CD14-positive monocyte (primary cell): ENCODE results near the gene ADRM1. TPM values are rescaled to one million over a fixed set of nuclear protein-coding genes. Genes with fewer than 3 reads are reported as not detected.

ENCODE experiments used
- DNase-seq, 3 donors: peaks; one replicate each; pipeline ENCODE4 v3.0.0-alpha.2; 2011 to 2022
- H2AFZ ChIP-seq: 2 replicates; pipeline ENCODE4 v1.6.0; 2012; ENCODE audit warnings: mild to moderate bottlenecking, low read depth, low read length, inconsistent platforms; ENCODE audit not compliant: insufficient read depth, poor library complexity, severe bottlenecking
- H3K27ac ChIP-seq, 2 donors: 1 replicate in 1 of 2; 2 replicates in 1 of 2; pipeline ENCODE4 v1.5.1; 2012 to 2013; ENCODE audit warnings: low read length in 2 of 2, control low read depth in 1 of 2, inconsistent platforms in 1 of 2, low read depth in 1 of 2, mild to moderate bottlenecking in 1 of 2
- H3K27me3 ChIP-seq, 2 donors: one replicate each; pipeline versions ENCODE4 v1.6.0 to v1.6.1; 2011 to 2013; ENCODE audit warnings: low read length in 2 of 2; ENCODE audit not compliant: control insufficient read depth in 2 of 2, insufficient read depth in 2 of 2
- H3K36me3 ChIP-seq, 2 donors: replicated peaks in 1 of 2; 1 replicate in 1 of 2; 2 replicates in 1 of 2; pipeline versions ENCODE4 v1.5.1 to v1.6.1; 2012 to 2013; ENCODE audit warnings: low read length in 2 of 2, control low read depth in 1 of 2, inconsistent platforms in 1 of 2, mild to moderate bottlenecking in 1 of 2; ENCODE audit not compliant: insufficient read depth in 2 of 2, control insufficient read depth in 1 of 2
- H3K4me1 ChIP-seq, 2 donors: 1 replicate in 1 of 2; 2 replicates in 1 of 2; pipeline versions ENCODE4 v1.5.1 to v1.6.1; 2012 to 2013; ENCODE audit warnings: low read length in 2 of 2, control low read depth in 1 of 2, inconsistent platforms in 1 of 2, mild to moderate bottlenecking in 1 of 2, moderate library complexity in 1 of 2; ENCODE audit not compliant: insufficient read depth in 2 of 2, control insufficient read depth in 1 of 2
- H3K4me2 ChIP-seq: replicated peaks from 2 replicates; pipeline ENCODE3; 2012; ENCODE audit warnings: low read length, moderate library complexity, mild to moderate bottlenecking; ENCODE audit not compliant: poor library complexity, severe bottlenecking; ENCODE audit errors: extremely low read depth
- H3K4me3 ChIP-seq, 3 experiments: fragments of 200-600 bp in 1 of 3; sonication (generic) in 1 of 3; replicated peaks in 1 of 3; 1 replicate in 2 of 3; 2 replicates in 1 of 3; pipeline ENCODE4 v1.5.1; 2011 to 2013; ENCODE audit warnings: low read length in 3 of 3, mild to moderate bottlenecking in 3 of 3, control low read depth in 2 of 3, low read depth in 2 of 3, inconsistent platforms in 1 of 3, moderate library complexity in 1 of 3
- H3K79me2 ChIP-seq: 2 replicates; pipeline ENCODE4 v1.6.0; 2012; ENCODE audit warnings: mild to moderate bottlenecking, control low read depth, inconsistent platforms, low read length, moderate library complexity; ENCODE audit not compliant: insufficient read depth
- H3K9ac ChIP-seq: 2 replicates; pipeline ENCODE4 v1.6.0; 2017; ENCODE audit warnings: low read length, mild to moderate bottlenecking; ENCODE audit not compliant: insufficient read depth, poor library complexity, severe bottlenecking
- H3K9me3 ChIP-seq, 2 donors: replicated peaks in 1 of 2; 1 replicate in 1 of 2; 2 replicates in 1 of 2; pipeline versions ENCODE4 v1.5.1 to v1.6.1; 2012 to 2013; ENCODE audit warnings: low read length in 2 of 2, control low read depth in 1 of 2; ENCODE audit not compliant: control insufficient read depth in 1 of 2, insufficient read depth in 1 of 2
- H4K20me1 ChIP-seq: 2 replicates; pipeline ENCODE4 v1.6.0; 2012; ENCODE audit warnings: mild to moderate bottlenecking, low read length, control low read depth, moderate library complexity; ENCODE audit not compliant: insufficient read depth
- H3K27ac Mint-ChIP-seq, 7 donors: one replicate each; pipeline ENCODE4 v1.8.0; 2020; ENCODE audit warnings: mild to moderate bottlenecking in 7 of 7, mixed read lengths in 7 of 7, moderate library complexity in 6 of 7, inconsistent platforms in 2 of 7
- H3K27me3 Mint-ChIP-seq, 3 donors: one replicate each; pipeline ENCODE4 v1.8.0; 2021 to 2022; ENCODE audit warnings: low read depth in 3 of 3, mild to moderate bottlenecking in 3 of 3, mixed read lengths in 3 of 3, moderate library complexity in 3 of 3, inconsistent platforms in 1 of 3
- H3K36me3 Mint-ChIP-seq, 2 donors: one replicate each; pipeline ENCODE4 v1.8.0; 2020; ENCODE audit warnings: mixed read lengths in 2 of 2, inconsistent platforms in 1 of 2, mild to moderate bottlenecking in 1 of 2
- H3K4me1 Mint-ChIP-seq: one replicate; pipeline ENCODE4 v1.8.0; 2020; ENCODE audit warnings: mild to moderate bottlenecking, mixed read lengths
- H3K4me3 Mint-ChIP-seq, 2 donors: one replicate each; pipeline ENCODE4 v1.8.0; 2020; ENCODE audit warnings: mild to moderate bottlenecking in 2 of 2, mixed read lengths in 2 of 2, moderate library complexity in 1 of 2
- H3K9me3 Mint-ChIP-seq, 7 donors: one replicate each; pipeline ENCODE4 v1.8.0; 2020 to 2022; ENCODE audit warnings: mixed read lengths in 7 of 7, mild to moderate bottlenecking in 6 of 7, moderate library complexity in 6 of 7, inconsistent platforms in 2 of 7
- CTCF ChIP-seq: fragments of 200-600 bp; IDR thresholded peaks from one replicate; pipeline ENCODE4 v1.8.0; 2022; ENCODE audit warnings: antibody characterized with exemption, mild to moderate bottlenecking
- WGBS: methylation state at CpG from one replicate; pipeline ENCODE4 v1.1.5; 2013; ENCODE audit warnings: missing lambda C conversion rate; ENCODE audit not compliant: insufficient coverage; 5-methylcytosine and 5-hydroxymethylcytosine counted together
- intact Hi-C, 2 donors: fragments of 100-400 bp; cut with micrococcal nuclease; formaldehyde crosslinking; loops; one replicate each; pipeline versions ENCODE4 v1.15.0 to v1.15.1; 2023
- polyA plus RNA-seq, 3 donors: library from polyadenylated mRNA; depleted of rRNA in 1 of 3; unstranded in 2 of 3; stranded (reverse) in 1 of 3; fragments of 300-500 nt in 2 of 3; fragments of >200 nt in 1 of 3; fragmentation: Illumina TruSeq in 2 of 3; gene quantifications; 1 replicate in 2 of 3; 2 replicates in 1 of 3; pipeline ENCODE4 v1.2.3, GENCODE V29; 2012 to 2021

ADRM1 gene
- polyA plus RNA-seq, 3 donors, result 63.3 to 81.5 (median 72.5) TPM

DNA sequence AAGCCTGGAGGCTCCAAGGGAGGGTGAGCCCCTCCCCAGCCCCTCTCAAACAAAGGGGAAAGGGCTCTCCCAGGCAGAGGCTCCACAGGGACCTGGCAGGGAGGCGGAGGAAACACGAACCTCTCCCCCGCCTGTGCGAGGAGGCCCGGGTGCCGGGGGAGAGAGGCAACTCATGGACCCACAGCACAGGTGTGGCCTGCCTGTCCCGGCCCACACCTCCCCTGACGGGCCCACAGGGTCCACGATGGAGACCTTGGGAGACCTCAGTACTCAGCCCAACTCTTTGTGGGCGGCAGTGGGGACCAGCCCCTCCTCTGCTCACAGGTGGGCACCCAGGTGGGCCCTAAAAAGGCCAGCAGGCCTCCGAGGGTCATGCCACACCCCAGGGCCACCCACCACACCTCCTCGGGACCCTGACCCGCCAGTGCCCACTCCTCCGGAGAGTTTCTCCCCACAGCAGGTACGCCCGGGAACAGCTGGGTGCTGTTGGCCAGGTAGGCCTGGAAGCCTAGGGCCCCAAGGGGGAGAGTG, 52.1 kb downstream of the ADRM1 start:
- no peaks in the 10 kb centered on the region for H3K79me2 ChIP-seq
- no peak overlapping the region for H3K4me2 ChIP-seq

GRCh38 chr20:62355516-62355877, 52.7 kb downstream of the ADRM1 start:
- H3K36me3 Mint-ChIP-seq, result no peaks in the 10 kb centered on the region
- intact Hi-C loops, result no loop called here
- H3K4me3 Mint-ChIP-seq, result no peak overlapping the region
- H3K27ac Mint-ChIP-seq, result no peak overlapping the region
- Histone ChIP-seq H3K4me1 (no peaks in the 10 kb centered on the region), H3K9me3 (no peaks in the 10 kb centered on the region), H3K4me2 (no peak overlapping the region), H3K27me3 (peaks cover 0 to 11% of the 10 kb centered on the region in 2 donors), H3K4me3 (no peak overlapping the region), H3K36me3 (no peaks in the 10 kb centered on the region), H3K27ac (no peak overlapping the region), H2AFZ (no peak overlapping the region), H3K9ac (no peak overlapping the region), H4K20me1 (no peaks in the 10 kb centered on the region), H3K79me2 (no peaks in the 10 kb centered on the region)
- H3K4me1 Mint-ChIP-seq, result no peaks in the 10 kb centered on the region
- peaks cover 2 to 26% (median 14%) of the 10 kb centered on the region in 3 donors for H3K27me3 Mint-ChIP-seq
- WGBS, result 90% methylated on average over 2 of the region's 11 CpGs
- no peak for TF ChIP-seq CTCF
- H3K9me3 Mint-ChIP-seq, result no peaks in the 10 kb centered on the region
- DNase-seq, result no peak

More for the DNA sequence above, 52.1 kb downstream of the ADRM1 start:
- Mint-ChIP-seq H3K4me3 (no peak overlapping the region), H3K36me3 (no peaks in the 10 kb centered on the region), H3K27ac (no peak overlapping the region), H3K9me3 (no peaks in the 10 kb centered on the region), H3K27me3 (peaks cover 2 to 26% (median 14%) of the 10 kb centered on the region in 3 donors), H3K4me1 (no peaks in the 10 kb centered on the region)
- H3K4me1 ChIP-seq, result no peaks in the 10 kb centered on the region
- no peak overlapping the region for H3K4me3 ChIP-seq
- DNase-seq, result no peak
- H4K20me1 ChIP-seq, result no peaks in the 10 kb centered on the region
- H2AFZ ChIP-seq, result no peak overlapping the region
- TF ChIP-seq CTCF, result no peak
- H3K9ac ChIP-seq, result no peak overlapping the region
- H3K36me3 ChIP-seq, result no peaks in the 10 kb centered on the region
- no peaks in the 10 kb centered on the region for H3K9me3 ChIP-seq
- no peak overlapping the region for H3K27ac ChIP-seq
- 85% methylated on average over 11 of the region's 16 CpGs for WGBS
- peaks cover 0 to 11% of the 10 kb centered on the region in 2 donors for H3K27me3 ChIP-seq
- intact Hi-C loops, result no loop called here
